HPDE6-E6E7 (cell line): ENCODE data around the gene SERPINF2.
"Not testable (repeated sequence)": the region's sequence is repeated elsewhere in the genome, so short reads cannot be mapped to it uniquely, and the experiment has no call there.

Experiments
- DNase-seq: peaks from one replicate; pipeline ENCODE4 v3.0.0; 2011; ENCODE audit warnings: missing footprints; ENCODE audit errors: extremely low spot score

SERPINF2 gene

GRCh38 chr17:1735418-1735817, 7.3 kb upstream of the SERPINF2 start:
- no peak for DNase-seq

- no peak for DNase-seq
Measured at GRCh38 chr17:1735834-1736347, 6.8 kb upstream of the SERPINF2 start.

- DNase-seq: no peak
Measured at GRCh38 chr17:1736348-1737281, 6.1 kb upstream of the SERPINF2 start.

GRCh38 chr17:1737531-1738291, 5.0 kb upstream of the SERPINF2 start:
- DNase-seq: no peak

- DNase-seq: not testable (repeated sequence)
Measured at GRCh38 chr17:1741899-1742298, 772 bp upstream of the SERPINF2 start.

GRCh38 chr17:1743088-1743439, 393 bp downstream of the SERPINF2 start:
- no peak for DNase-seq

GRCh38 chr17:1744551-1745512, 2.2 kb downstream of the SERPINF2 start:
- DNase-seq: no peak

GRCh38 chr17:1745513-1746020, 2.9 kb downstream of the SERPINF2 start:
- DNase-seq: no peak

GRCh38 chr17:1746975-1747543, 4.4 kb downstream of the SERPINF2 start:
- DNase-seq: peak; percentile 72

GRCh38 chr17:1750628-1751027, 8.0 kb downstream of the SERPINF2 start:
- DNase-seq: no peak

- DNase-seq: peak; percentile 65
Measured at GRCh38 chr17:1752425-1753262, 10.0 kb downstream of the SERPINF2 start.

GRCh38 chr17:1753767-1754429, 11.2 kb downstream of the SERPINF2 start:
- no peak for DNase-seq

- no peak for DNase-seq
Measured at GRCh38 chr17:1754430-1755112, 11.9 kb downstream of the SERPINF2 start.

GRCh38 chr17:1755252-1755826, 12.7 kb downstream of the SERPINF2 start:
- no peak for DNase-seq

GRCh38 chr17:1755827-1756262, 13.2 kb downstream of the SERPINF2 start:
- no peak for DNase-seq

- DNase-seq: no peak
Measured at GRCh38 chr17:1758807-1759206, 16.1 kb downstream of the SERPINF2 start.

GRCh38 chr17:1759529-1759928, 16.9 kb downstream of the SERPINF2 start:
- DNase-seq: no peak

GRCh38 chr17:1762233-1762900, 19.7 kb downstream of the SERPINF2 start:
- DNase-seq: no peak
